ENCODE results near the gene SLX4IP.

SLX4IP gene

DNA sequence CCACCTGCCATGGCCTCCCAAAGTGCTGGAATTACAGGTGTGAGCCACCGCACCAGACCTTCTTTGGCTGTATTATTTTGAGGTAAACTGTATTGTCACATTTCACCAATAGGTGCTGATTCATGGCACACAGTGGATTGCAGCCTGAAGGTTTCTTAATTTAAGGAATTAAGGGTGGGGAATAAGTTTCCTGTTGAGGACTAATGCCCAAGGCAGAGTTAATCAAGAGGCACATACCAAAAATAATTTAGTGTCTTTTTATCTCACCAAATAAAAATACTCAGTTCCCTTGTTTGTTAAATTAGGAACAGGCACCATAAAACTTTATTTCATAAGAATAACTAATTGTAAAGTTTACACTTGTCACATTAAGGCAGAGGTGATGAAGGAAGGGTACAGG is 103.7 kb downstream of the SLX4IP start:
- no peaks in the 10 kb centered on the region for H3K36me3 ChIP-seq
- DNase-seq, result no peak
- H3K27ac ChIP-seq, result no peak overlapping the region
- H3K27me3 ChIP-seq (ENCODE audit: insufficient read depth, low read depth, severe bottlenecking), result no peaks in the 10 kb centered on the region
- H3K4me3 ChIP-seq (ENCODE audit: low read depth, low read length), result no peak overlapping the region
- H3K9me3 ChIP-seq (ENCODE audit: severe bottlenecking), result no peaks in the 10 kb centered on the region
- TF ChIP-seq, protein P1, sequence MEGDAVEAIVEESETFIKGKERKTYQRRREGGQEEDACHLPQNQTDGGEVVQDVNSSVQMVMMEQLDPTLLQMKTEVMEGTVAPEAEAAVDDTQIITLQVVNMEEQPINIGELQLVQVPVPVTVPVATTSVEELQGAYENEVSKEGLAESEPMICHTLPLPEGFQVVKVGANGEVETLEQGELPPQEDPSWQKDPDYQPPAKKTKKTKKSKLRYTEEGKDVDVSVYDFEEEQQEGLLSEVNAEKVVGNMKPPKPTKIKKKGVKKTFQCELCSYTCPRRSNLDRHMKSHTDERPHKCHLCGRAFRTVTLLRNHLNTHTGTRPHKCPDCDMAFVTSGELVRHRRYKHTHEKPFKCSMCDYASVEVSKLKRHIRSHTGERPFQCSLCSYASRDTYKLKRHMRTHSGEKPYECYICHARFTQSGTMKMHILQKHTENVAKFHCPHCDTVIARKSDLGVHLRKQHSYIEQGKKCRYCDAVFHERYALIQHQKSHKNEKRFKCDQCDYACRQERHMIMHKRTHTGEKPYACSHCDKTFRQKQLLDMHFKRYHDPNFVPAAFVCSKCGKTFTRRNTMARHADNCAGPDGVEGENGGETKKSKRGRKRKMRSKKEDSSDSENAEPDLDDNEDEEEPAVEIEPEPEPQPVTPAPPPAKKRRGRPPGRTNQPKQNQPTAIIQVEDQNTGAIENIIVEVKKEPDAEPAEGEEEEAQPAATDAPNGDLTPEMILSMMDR (IDR thresholded peaks at IDR 0.05; ENCODE audit: low read depth, low read length), result no peak

DNA sequence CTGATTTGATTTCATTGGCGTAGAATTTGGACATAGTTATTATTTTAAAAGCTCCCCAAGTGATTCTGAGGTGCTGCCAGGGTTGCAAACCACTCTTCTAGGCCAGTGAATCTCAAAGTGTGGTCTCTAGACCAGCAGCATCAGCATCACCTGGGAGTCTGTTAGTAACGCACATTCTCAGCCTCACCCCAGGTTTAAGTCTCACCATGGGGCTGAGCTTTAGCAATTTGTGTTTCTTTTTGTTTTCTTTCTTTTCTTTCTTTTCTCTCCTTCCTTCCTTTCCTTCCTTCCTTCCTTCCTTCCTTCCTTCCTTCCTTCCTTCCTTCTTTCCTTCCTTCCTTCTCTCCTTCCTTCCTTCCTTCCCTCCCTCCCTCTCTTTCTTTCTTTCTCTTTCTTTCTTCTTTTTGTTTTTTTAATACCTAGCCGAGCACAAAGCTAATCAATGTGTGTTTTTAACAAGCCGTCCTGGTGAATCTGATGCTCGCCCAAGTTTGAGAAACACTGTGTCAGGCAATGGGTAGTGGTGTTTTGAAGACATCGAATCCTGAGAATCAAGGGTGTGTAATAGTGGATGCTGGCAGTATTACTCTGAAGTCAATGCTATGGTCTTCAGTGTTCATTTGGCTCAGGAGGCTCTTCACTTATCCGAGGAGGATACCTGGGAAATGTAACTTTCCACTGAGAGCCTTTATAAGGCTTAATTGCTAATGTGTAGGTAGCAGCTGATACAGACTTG is 104.9 kb downstream of the SLX4IP start:
- Histone ChIP-seq H3K27ac (no peak overlapping the region), H3K9me3 (ENCODE audit: severe bottlenecking) (no peaks in the 10 kb centered on the region), H3K4me3 (ENCODE audit: low read depth, low read length) (no peak overlapping the region), H3K36me3 (no peaks in the 10 kb centered on the region), H3K27me3 (ENCODE audit: insufficient read depth, low read depth, severe bottlenecking) (no peaks in the 10 kb centered on the region)
- no peak for DNase-seq
- TF ChIP-seq, protein P1 (IDR thresholded peaks at IDR 0.05; ENCODE audit: low read depth, low read length), result no peak

DNA sequence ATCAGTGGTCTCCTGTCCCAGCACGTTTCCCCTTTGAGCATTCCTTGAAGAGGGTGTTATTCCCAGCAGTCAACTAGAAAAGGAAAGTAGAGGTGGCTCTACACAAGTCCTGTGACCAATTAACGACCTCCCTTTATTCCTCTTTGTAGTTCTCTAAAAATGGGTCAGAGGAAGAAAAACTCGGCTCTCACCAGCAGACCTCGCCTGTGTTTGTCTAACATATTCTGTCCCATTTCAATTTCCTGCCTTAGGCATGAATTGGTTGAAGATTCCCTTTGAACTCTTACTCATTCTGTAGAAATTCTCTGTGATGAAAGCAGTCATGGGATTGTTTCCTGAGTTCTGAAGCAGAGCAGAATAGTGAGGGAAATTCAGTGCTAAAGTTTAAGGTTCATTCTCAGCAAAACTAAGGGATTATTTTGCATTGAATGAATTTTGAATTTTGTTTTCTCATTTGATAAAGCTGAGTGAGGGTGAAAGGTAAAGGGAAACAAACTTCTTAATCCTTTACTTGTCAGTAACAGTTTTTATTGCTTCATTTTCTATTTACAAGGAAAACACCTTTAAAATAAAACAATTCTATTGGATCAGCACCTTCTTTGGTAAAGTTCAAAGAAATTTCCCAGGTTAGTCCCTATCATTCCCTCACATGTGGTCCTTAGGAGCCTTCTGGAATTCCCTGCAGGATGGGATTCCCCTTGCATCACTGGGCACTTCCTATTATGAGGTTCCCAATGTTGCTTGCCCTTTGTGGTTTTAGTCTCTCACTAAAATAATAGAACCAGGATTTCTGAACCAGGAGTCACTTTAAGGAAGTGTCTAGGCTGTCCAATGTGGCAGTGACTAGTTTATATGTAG is 105.8 kb downstream of the SLX4IP start:
- TF ChIP-seq, protein P1 (IDR thresholded peaks at IDR 0.05; ENCODE audit: low read depth, low read length), result no peak
- H3K4me3 ChIP-seq (ENCODE audit: low read depth, low read length), result no peak overlapping the region
- H3K9me3 ChIP-seq (ENCODE audit: severe bottlenecking), result no peaks in the 10 kb centered on the region
- no peaks in the 10 kb centered on the region for H3K36me3 ChIP-seq
- no peak overlapping the region for H3K27ac ChIP-seq
- H3K27me3 ChIP-seq (ENCODE audit: insufficient read depth, low read depth, severe bottlenecking), result no peaks in the 10 kb centered on the region
- no peak for DNase-seq

DNA sequence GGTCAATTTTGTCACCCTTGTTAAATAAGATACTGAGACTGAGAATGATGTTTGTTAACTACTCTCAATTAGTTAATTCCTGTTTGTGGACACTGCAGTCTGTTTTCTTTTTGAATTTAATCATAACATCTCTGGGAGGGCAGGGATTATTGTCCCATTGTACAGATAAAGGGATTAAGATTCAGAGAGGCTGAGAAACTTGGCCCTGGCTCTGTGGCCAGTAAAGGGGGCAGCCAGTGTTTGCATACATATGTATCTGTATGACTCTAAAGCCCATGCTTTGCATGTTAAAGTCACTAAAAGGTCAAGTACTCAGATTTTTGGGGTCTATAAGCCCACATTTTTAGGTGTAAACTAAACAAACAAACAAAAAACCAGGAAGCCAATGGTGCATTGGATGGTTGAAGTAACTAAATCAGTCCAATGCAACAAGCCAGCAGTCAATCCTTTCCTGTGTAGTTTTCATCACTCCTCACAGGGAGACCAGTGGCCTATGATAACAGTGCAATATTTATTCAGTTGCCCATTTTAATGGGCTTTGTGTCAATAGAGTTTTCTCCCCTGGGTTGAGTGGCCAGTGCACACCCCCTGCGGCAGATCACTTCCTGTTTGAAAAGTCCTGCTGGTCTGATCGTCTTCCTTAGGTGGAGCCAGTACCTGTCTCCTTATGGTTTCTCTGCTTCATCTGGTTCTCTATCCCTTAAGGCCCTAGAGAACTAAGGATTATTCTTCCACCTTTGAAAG is 106.7 kb downstream of the SLX4IP start:
- no peaks in the 10 kb centered on the region for H3K27me3 ChIP-seq (ENCODE audit: insufficient read depth, low read depth, severe bottlenecking)
- no peaks in the 10 kb centered on the region for H3K9me3 ChIP-seq (ENCODE audit: severe bottlenecking)
- no peaks in the 10 kb centered on the region for H3K36me3 ChIP-seq
- TF ChIP-seq, protein P1 (IDR thresholded peaks at IDR 0.05; ENCODE audit: low read depth, low read length), result no peak
- no peak overlapping the region for H3K27ac ChIP-seq
- DNase-seq, result no peak
- no peak overlapping the region for H3K4me3 ChIP-seq (ENCODE audit: low read depth, low read length)

DNA sequence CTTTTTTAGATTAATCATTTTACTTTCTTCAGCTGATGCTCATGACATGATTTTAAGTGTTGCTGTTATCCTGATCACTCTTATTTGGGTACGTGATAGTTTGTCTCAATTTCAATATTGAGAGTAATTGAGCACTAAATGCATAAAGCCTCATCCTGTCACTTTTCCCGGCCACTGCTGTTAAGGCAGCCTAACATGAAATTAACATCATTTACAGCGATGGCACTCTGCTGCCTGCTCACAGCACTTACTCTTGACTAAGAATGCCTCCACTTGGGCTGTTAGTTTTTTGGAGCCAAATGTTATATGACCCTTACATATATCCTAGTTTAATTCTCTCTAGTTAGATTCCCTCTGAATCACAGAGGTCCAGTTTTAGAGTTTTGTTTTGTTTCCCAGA is 107.3 kb downstream of the SLX4IP start:
- TF ChIP-seq, protein P1 (IDR thresholded peaks at IDR 0.05; ENCODE audit: low read depth, low read length), result no peak
- DNase-seq, result no peak
- Histone ChIP-seq H3K27me3 (ENCODE audit: insufficient read depth, low read depth, severe bottlenecking) (no peaks in the 10 kb centered on the region), H3K9me3 (ENCODE audit: severe bottlenecking) (no peaks in the 10 kb centered on the region), H3K4me3 (ENCODE audit: low read depth, low read length) (no peak overlapping the region), H3K36me3 (no peaks in the 10 kb centered on the region), H3K27ac (no peak overlapping the region)

Measured in WERI-Rb-1 (cell line).